ENCODE results near the gene ACOT12. TPM values are rescaled to one million over a fixed set of nuclear protein-coding genes. Genes with fewer than 3 reads are reported as not detected.

Gene ACOT12
- total RNA-seq, 6 experiments from 2014 or later: 50.5 to 115 (median 67.5) TPM

DNA sequence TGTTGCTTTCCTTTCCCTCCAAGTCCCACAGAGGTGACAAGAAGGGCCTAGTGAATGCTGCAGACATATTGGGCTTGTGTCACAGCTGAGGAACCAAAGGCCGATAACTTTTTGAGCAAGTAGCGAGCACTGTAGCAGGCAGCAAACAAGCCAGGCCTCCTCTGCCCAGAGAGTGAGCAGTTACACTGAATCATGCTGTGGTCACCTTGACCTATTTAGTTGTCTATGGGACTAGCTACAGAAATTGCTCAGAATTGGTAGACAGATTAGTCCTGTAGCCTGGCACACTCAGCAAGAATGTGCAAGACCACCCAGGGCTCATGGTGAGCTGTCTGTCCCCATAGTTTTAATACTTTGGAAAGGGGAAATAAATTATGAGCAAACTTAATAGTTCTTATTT, 67.4 kb downstream of the ACOT12 start:
- DNase-seq: no peak
- no peak overlapping the region for H3K4me3 ChIP-seq
- H3K27me3 ChIP-seq: no peaks in the 10 kb centered on the region
- ATAC-seq: no peak
- H3K27ac ChIP-seq: no peak overlapping the region
- no peaks in the 10 kb centered on the region for H3K4me1 ChIP-seq
- WGBS (ENCODE audit: insufficient coverage, low coverage, low lambda C conversion rate, missing lambda C conversion rate): no CpG with 5 or more reads among the region's 2 CpGs
- intact Hi-C loops (cut with DNase I): no loop called here
- H3K9me3 ChIP-seq: no peaks in the 10 kb centered on the region
- H3K36me3 ChIP-seq: peaks cover 0 to 48% (median 9%) of the 10 kb centered on the region in 4 donors
- TF ChIP-seq POLR2A (IDR thresholded peaks at IDR 0.05): no peak
- TF ChIP-seq, protein P1, sequence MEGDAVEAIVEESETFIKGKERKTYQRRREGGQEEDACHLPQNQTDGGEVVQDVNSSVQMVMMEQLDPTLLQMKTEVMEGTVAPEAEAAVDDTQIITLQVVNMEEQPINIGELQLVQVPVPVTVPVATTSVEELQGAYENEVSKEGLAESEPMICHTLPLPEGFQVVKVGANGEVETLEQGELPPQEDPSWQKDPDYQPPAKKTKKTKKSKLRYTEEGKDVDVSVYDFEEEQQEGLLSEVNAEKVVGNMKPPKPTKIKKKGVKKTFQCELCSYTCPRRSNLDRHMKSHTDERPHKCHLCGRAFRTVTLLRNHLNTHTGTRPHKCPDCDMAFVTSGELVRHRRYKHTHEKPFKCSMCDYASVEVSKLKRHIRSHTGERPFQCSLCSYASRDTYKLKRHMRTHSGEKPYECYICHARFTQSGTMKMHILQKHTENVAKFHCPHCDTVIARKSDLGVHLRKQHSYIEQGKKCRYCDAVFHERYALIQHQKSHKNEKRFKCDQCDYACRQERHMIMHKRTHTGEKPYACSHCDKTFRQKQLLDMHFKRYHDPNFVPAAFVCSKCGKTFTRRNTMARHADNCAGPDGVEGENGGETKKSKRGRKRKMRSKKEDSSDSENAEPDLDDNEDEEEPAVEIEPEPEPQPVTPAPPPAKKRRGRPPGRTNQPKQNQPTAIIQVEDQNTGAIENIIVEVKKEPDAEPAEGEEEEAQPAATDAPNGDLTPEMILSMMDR (IDR thresholded peaks at IDR 0.05): no peak

DNA sequence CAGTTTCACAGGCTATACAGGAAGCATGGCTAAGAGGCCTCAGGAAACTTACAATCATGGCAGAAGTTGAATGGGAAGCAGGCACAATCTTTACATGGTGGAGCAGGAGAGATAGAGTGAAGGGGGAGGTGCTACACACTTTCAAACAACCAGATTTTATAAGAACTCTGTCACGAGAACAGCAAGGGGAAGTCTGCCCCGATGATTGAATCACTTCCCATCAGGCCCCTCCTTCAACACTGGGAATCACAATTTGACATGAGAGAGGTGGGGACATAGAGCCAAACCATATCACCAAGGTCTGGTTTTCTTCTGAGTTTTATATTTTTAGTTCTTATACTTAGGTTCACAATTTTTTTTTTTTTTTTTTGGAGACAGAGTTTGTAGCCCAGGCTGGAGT, 76.4 kb downstream of the ACOT12 start:
- ATAC-seq: peak in 1 of 4 donors; percentile 26
- H3K27me3 ChIP-seq: no peaks in the 10 kb centered on the region
- no peaks in the 10 kb centered on the region for H3K4me1 ChIP-seq

DNA sequence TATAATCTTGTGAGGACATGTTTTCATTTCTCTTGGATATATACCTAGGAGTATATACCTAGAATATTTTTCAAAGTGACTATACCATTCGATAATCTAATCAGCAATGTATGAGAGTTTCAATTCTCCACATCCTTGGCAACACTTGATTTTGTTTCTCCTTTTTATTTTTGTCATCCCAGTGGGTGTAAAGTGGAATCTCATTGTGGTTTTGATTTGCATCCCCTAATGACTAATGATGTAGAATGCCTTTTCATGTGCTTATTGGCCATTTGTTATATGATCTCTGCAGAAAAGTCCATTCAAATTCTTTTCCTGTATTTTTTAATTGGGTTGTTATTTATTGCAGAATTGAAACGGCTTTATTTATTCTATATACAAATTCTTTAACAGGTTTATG, 77.4 kb downstream of the ACOT12 start:
- 93% methylated on average over 2 of the region's 2 CpGs for WGBS (ENCODE audit: insufficient coverage, low coverage, low lambda C conversion rate, missing lambda C conversion rate)
- intact Hi-C loops (cut with DNase I): no loop called here
- Histone ChIP-seq H3K4me3 (no peak overlapping the region), H3K27me3 (no peaks in the 10 kb centered on the region), H3K9me3 (no peaks in the 10 kb centered on the region), H3K27ac (no peak overlapping the region), H3K4me1 (peaks cover 0 to under 1% (median 0%) of the 10 kb centered on the region in 4 donors), H3K36me3 (peaks cover 0 to 7% (median 0%) of the 10 kb centered on the region in 4 donors)
- TF ChIP-seq, protein P1 (IDR thresholded peaks at IDR 0.05): no peak
- no peak for TF ChIP-seq POLR2A (IDR thresholded peaks at IDR 0.05)
- DNase-seq (no peak), ATAC-seq (no peak)

More for the DNA sequence above, 76.4 kb downstream of the ACOT12 start:
- peaks cover 0 to 5% (median under 1%) of the 10 kb centered on the region in 4 donors for H3K36me3 ChIP-seq
- no peak for DNase-seq
- no peak overlapping the region for H3K4me3 ChIP-seq
- intact Hi-C loops (cut with DNase I): no loop called here
- 66% methylated on average over 2 of the region's 2 CpGs for WGBS (ENCODE audit: insufficient coverage, low coverage, low lambda C conversion rate, missing lambda C conversion rate)
- TF ChIP-seq, protein P1 (IDR thresholded peaks at IDR 0.05): no peak
- TF ChIP-seq POLR2A (IDR thresholded peaks at IDR 0.05): no peak
- no peaks in the 10 kb centered on the region for H3K9me3 ChIP-seq
- H3K27ac ChIP-seq: no peak overlapping the region

DNA sequence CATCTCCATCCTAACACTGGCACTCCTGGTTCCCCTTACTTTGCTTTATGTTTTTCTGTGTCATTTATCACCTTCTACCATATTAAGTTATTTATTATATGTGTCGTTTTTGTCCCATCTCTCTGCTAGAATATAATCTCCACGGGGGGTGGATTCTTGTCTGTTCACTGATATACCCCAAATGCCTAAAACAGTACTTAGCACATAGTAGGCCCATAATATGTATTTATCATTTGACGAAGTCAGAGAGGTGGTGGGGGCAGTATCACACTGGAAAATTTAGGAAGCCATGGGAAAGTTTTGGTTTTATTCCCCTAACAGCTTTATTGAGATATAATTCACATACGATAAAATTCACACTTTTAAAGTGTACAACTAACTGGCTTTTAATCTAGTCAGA, 78.1 kb downstream of the ACOT12 start:
- H3K27me3 ChIP-seq: no peaks in the 10 kb centered on the region
- peaks cover 0 to 8% (median 0%) of the 10 kb centered on the region in 4 donors for H3K4me1 ChIP-seq
- ATAC-seq (no peak), DNase-seq (no peak)
- 85% methylated on average over 4 of the region's 4 CpGs for WGBS (ENCODE audit: insufficient coverage, low coverage, low lambda C conversion rate, missing lambda C conversion rate)
- no peak for TF ChIP-seq POLR2A (IDR thresholded peaks at IDR 0.05)
- TF ChIP-seq, protein P1 (IDR thresholded peaks at IDR 0.05): no peak
- H3K36me3 ChIP-seq: peaks cover 0 to 7% (median 0%) of the 10 kb centered on the region in 4 donors
- no peak overlapping the region for H3K4me3 ChIP-seq
- intact Hi-C loops (cut with DNase I): no loop called here
- H3K27ac ChIP-seq: no peak overlapping the region
- H3K9me3 ChIP-seq: no peaks in the 10 kb centered on the region

DNA sequence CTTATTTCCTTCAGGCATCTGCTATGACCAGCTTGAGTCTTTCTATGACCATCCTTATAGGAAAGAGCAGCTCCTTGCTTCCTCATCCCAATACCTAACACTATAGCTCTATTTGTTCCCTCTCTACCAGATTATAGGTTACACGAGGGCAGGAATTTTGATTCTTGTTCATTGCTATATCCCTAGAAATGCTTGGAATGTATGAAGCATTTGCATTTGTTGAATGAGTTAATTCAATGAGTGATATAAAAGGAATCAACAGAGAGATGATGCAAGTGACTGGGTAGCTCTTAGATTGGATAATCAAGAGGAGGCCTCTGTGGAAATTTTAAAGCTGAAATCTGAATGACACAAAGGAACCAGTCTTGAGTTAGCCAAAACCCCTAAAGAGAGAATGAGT, 78.6 kb downstream of the ACOT12 start:
- peaks cover 0 to 13% (median 0%) of the 10 kb centered on the region in 4 donors for H3K4me1 ChIP-seq
- no peak for DNase-seq
- TF ChIP-seq POLR2A (IDR thresholded peaks at IDR 0.05): no peak
- TF ChIP-seq, protein P1 (IDR thresholded peaks at IDR 0.05): no peak
- H3K27ac ChIP-seq: no peak overlapping the region
- no peak overlapping the region for H3K4me3 ChIP-seq
- ATAC-seq: no peak
- H3K36me3 ChIP-seq: peaks cover 0 to 7% (median 0%) of the 10 kb centered on the region in 4 donors
- intact Hi-C loops (cut with DNase I): no loop called here
- 87% methylated on average over 1 of the region's 1 CpG for WGBS (ENCODE audit: insufficient coverage, low coverage, low lambda C conversion rate, missing lambda C conversion rate)
- H3K27me3 ChIP-seq: no peaks in the 10 kb centered on the region
- H3K9me3 ChIP-seq: no peaks in the 10 kb centered on the region

Measured in right lobe of liver (tissue), 6 donors.